Trophoblast cell (in vitro differentiated cells and primary cell): ENCODE data around the gene SLC25A19.
A peak's percentile ranks its signal among the peaks of the same experiment; 100 is the strongest.

Experiments
- DNase-seq, 2 donors: peaks; one replicate each; pipeline ENCODE4 v3.0.0-alpha.2; 2016
- H2AFZ ChIP-seq: 2 replicates; pipeline ENCODE4 v1.6.1; 2013; ENCODE audit warnings: low read length, moderate library complexity, mild to moderate bottlenecking; ENCODE audit not compliant: insufficient read depth, poor library complexity
- H2AK5ac ChIP-seq: 2 replicates; pipeline ENCODE4 v1.6.1; 2013; ENCODE audit warnings: mild to moderate bottlenecking, low read length
- H2BK120ac ChIP-seq: 2 replicates; pipeline ENCODE4 v1.6.1; 2013; ENCODE audit warnings: low read length, mild to moderate bottlenecking, moderate library complexity; ENCODE audit not compliant: insufficient read depth, poor library complexity
- H2BK12ac ChIP-seq: 2 replicates; pipeline ENCODE4 v1.6.1; 2013; ENCODE audit warnings: mild to moderate bottlenecking, low read length, moderate library complexity
- H2BK5ac ChIP-seq: 2 replicates; pipeline ENCODE4 v1.6.1; 2013; ENCODE audit warnings: low read length, low read depth, moderate library complexity, mild to moderate bottlenecking; ENCODE audit not compliant: poor library complexity
- H3K14ac ChIP-seq: 2 replicates; pipeline ENCODE4 v1.6.1; 2013; ENCODE audit warnings: mild to moderate bottlenecking, low read length
- H3K18ac ChIP-seq: 2 replicates; pipeline ENCODE4 v1.6.1; 2013; ENCODE audit warnings: mild to moderate bottlenecking, low read length
- H3K23ac ChIP-seq: 2 replicates; pipeline ENCODE4 v1.6.1; 2013; ENCODE audit warnings: low read length
- H3K27ac ChIP-seq: 2 replicates; pipeline ENCODE4 v1.5.1; 2013; ENCODE audit warnings: low read depth, mild to moderate bottlenecking, inconsistent platforms, low read length, moderate library complexity
- H3K27me3 ChIP-seq: 2 replicates; pipeline ENCODE4 v1.6.1; 2013; ENCODE audit warnings: inconsistent platforms, mild to moderate bottlenecking, low read length, moderate library complexity; ENCODE audit not compliant: insufficient read depth
- H3K36me3 ChIP-seq, 2 experiments: 1 replicate in 1 of 2; 2 replicates in 1 of 2; pipeline ENCODE4 v1.6.1; 2013; ENCODE audit warnings: low read length in 2 of 2, mild to moderate bottlenecking in 2 of 2, moderate library complexity in 1 of 2; ENCODE audit not compliant: insufficient read depth in 2 of 2, control insufficient read depth in 1 of 2
- H3K4ac ChIP-seq: 2 replicates; pipeline ENCODE4 v1.6.1; 2013; ENCODE audit warnings: low read depth, mild to moderate bottlenecking, low read length, moderate library complexity
- H3K4me1 ChIP-seq, 2 experiments: 1 replicate in 1 of 2; 2 replicates in 1 of 2; pipeline ENCODE4 v1.6.1; 2013; ENCODE audit warnings: low read length in 2 of 2, mild to moderate bottlenecking in 2 of 2, moderate library complexity in 1 of 2; ENCODE audit not compliant: insufficient read depth in 2 of 2, control insufficient read depth in 1 of 2
- H3K4me2 ChIP-seq: 2 replicates; pipeline ENCODE4 v1.6.1; 2013; ENCODE audit warnings: inconsistent platforms, mild to moderate bottlenecking, low read length, moderate library complexity
- H3K4me3 ChIP-seq: 2 replicates; pipeline ENCODE4 v1.5.1; 2013; ENCODE audit warnings: mild to moderate bottlenecking, low read depth, low read length, inconsistent platforms
- H3K79me1 ChIP-seq: one replicate; pipeline ENCODE4 v1.6.1; 2013; ENCODE audit warnings: low read length
- H3K79me2 ChIP-seq: 2 replicates; pipeline ENCODE4 v1.6.1; 2013; ENCODE audit warnings: low read length, mild to moderate bottlenecking; ENCODE audit not compliant: control insufficient read depth, insufficient read depth, poor library complexity
- H3K9ac ChIP-seq: 2 replicates; pipeline ENCODE4 v1.6.1; 2013; ENCODE audit warnings: mild to moderate bottlenecking, low read length
- H3K9me3 ChIP-seq: 2 replicates; pipeline ENCODE4 v1.6.1; 2013; ENCODE audit warnings: low read depth, mild to moderate bottlenecking, control low read depth, inconsistent platforms, low read length; ENCODE audit not compliant: insufficient read depth
- H4K12ac ChIP-seq: 2 replicates; pipeline ENCODE4 v1.6.1; 2013; ENCODE audit warnings: low read depth, mild to moderate bottlenecking, low read length, moderate library complexity
- H4K8ac ChIP-seq: 2 replicates; pipeline ENCODE4 v1.6.1; 2013; ENCODE audit warnings: low read depth, mild to moderate bottlenecking, low read length, moderate library complexity
- H4K91ac ChIP-seq: one replicate; pipeline ENCODE4 v1.6.1; 2013; ENCODE audit warnings: low read depth, mild to moderate bottlenecking, low read length, moderate library complexity
- WGBS: extraction: QIAGEN DNeasy Blood & Tissue Kit; methylation state at CpG from one replicate; pipeline ENCODE4 v1.1.7; 2013; ENCODE audit warnings: missing lambda C conversion rate; ENCODE audit not compliant: insufficient read length, insufficient coverage; ENCODE audit errors: extremely low coverage; 5-methylcytosine and 5-hydroxymethylcytosine counted together

The SLC25A19 gene

GRCh38 chr17:75318211-75318610, 29.0 kb upstream of the SLC25A19 start:
- H3K18ac ChIP-seq: no peak overlapping the region
- no peak for DNase-seq
- H3K14ac ChIP-seq: no peak overlapping the region
- peaks cover 0 to 6% of the 10 kb centered on the region in 2 experiments for H3K4me1 ChIP-seq
- H4K8ac ChIP-seq: no peak overlapping the region
- H3K79me1 ChIP-seq: no peaks in the 10 kb centered on the region
- no peak overlapping the region for H2BK5ac ChIP-seq
- no peaks in the 10 kb centered on the region for H3K79me2 ChIP-seq
- no peak overlapping the region for H4K12ac ChIP-seq
- H2BK120ac ChIP-seq: no peak overlapping the region
- no CpG with 5 or more reads among the region's 10 CpGs for WGBS
- H2AFZ ChIP-seq: no peak overlapping the region
- H3K36me3 ChIP-seq: peaks cover 32 to 44% of the 10 kb centered on the region in 2 experiments
- no peak overlapping the region for H2AK5ac ChIP-seq
- H3K4ac ChIP-seq: no peak overlapping the region
- no peak overlapping the region for H2BK12ac ChIP-seq
- no peak overlapping the region for H3K23ac ChIP-seq
- H4K91ac ChIP-seq: no peak overlapping the region
- no peak overlapping the region for H3K4me3 ChIP-seq
- H3K4me2 ChIP-seq: no peak overlapping the region
- H3K9me3 ChIP-seq: peaks cover 4% of the 10 kb centered on the region
- H3K27me3 ChIP-seq: no peaks in the 10 kb centered on the region
- no peak overlapping the region for H3K9ac ChIP-seq
- H3K27ac ChIP-seq: no peak overlapping the region

GRCh38 chr17:75317671-75318070, 28.4 kb upstream of the SLC25A19 start:
- Histone ChIP-seq H2BK5ac (no peak overlapping the region), H3K27me3 (no peaks in the 10 kb centered on the region), H3K27ac (no peak overlapping the region), H3K79me1 (no peaks in the 10 kb centered on the region), H3K14ac (no peak overlapping the region), H3K4me2 (no peak overlapping the region), H2BK12ac (no peak overlapping the region), H4K12ac (no peak overlapping the region), H2AFZ (no peak overlapping the region), H4K8ac (no peak overlapping the region), H4K91ac (no peak overlapping the region), H3K79me2 (no peaks in the 10 kb centered on the region), H3K9ac (no peak overlapping the region), H3K36me3 (peaks cover 32 to 44% of the 10 kb centered on the region in 2 experiments), H2AK5ac (no peak overlapping the region), H3K4ac (no peak overlapping the region), H3K23ac (no peak overlapping the region), H3K4me3 (no peak overlapping the region), H3K4me1 (peaks cover 0 to 6% of the 10 kb centered on the region in 2 experiments), H3K18ac (no peak overlapping the region), H2BK120ac (no peak overlapping the region), H3K9me3 (peaks cover 4% of the 10 kb centered on the region)
- no CpG with 5 or more reads among the region's 11 CpGs for WGBS
- no peak for DNase-seq

- Histone ChIP-seq H3K36me3 (peaks cover 26 to 33% of the 10 kb centered on the region in 2 experiments), H2BK5ac (no peak overlapping the region), H3K18ac (no peak overlapping the region), H3K27ac (no peak overlapping the region), H3K79me1 (no peaks in the 10 kb centered on the region), H3K27me3 (no peaks in the 10 kb centered on the region), H3K4ac (no peak overlapping the region), H2AFZ (no peak overlapping the region), H4K91ac (no peak overlapping the region), H4K12ac (no peak overlapping the region), H3K23ac (no peak overlapping the region), H3K4me3 (peak overlapping the region; percentile 5), H3K4me2 (no peak overlapping the region), H4K8ac (no peak overlapping the region), H3K14ac (no peak overlapping the region), H3K79me2 (no peaks in the 10 kb centered on the region), H2BK12ac (no peak overlapping the region), H2AK5ac (no peak overlapping the region), H3K9me3 (peaks cover 4% of the 10 kb centered on the region), H3K4me1 (peaks cover 0 to 6% of the 10 kb centered on the region in 2 experiments), H2BK120ac (no peak overlapping the region), H3K9ac (no peak overlapping the region)
- DNase-seq: no peak
- WGBS: no CpG with 5 or more reads among the region's 5 CpGs
Measured at GRCh38 chr17:75316253-75316652, 27.0 kb upstream of the SLC25A19 start.

GRCh38 chr17:75315541-75316243, 26.5 kb upstream of the SLC25A19 start:
- Histone ChIP-seq H4K91ac (no peak overlapping the region), H3K18ac (no peak overlapping the region), H2BK120ac (no peak overlapping the region), H3K23ac (no peak overlapping the region), H3K9ac (no peak overlapping the region), H3K4me2 (no peak overlapping the region), H3K79me1 (no peaks in the 10 kb centered on the region), H2AFZ (no peak overlapping the region), H3K4me3 (no peak overlapping the region), H2AK5ac (no peak overlapping the region), H3K14ac (no peak overlapping the region), H3K4ac (no peak overlapping the region), H3K27ac (no peak overlapping the region), H3K36me3 (peaks cover 23 to 29% of the 10 kb centered on the region in 2 experiments), H3K79me2 (no peaks in the 10 kb centered on the region), H3K9me3 (peaks cover 4% of the 10 kb centered on the region), H4K12ac (no peak overlapping the region), H3K4me1 (peaks cover 0 to 4% of the 10 kb centered on the region in 2 experiments), H4K8ac (no peak overlapping the region), H2BK12ac (no peak overlapping the region), H3K27me3 (no peaks in the 10 kb centered on the region), H2BK5ac (no peak overlapping the region)
- no CpG with 5 or more reads among the region's 19 CpGs for WGBS
- DNase-seq: peak; percentile 68 to 81
